ENCODE results near the gene FZD10. TPM values are rescaled to one million over a fixed set of nuclear protein-coding genes. Genes with fewer than 3 reads are reported as not detected.

FZD10 gene
- total RNA-seq, 2 experiments from 2014 or later: not detected

DNA sequence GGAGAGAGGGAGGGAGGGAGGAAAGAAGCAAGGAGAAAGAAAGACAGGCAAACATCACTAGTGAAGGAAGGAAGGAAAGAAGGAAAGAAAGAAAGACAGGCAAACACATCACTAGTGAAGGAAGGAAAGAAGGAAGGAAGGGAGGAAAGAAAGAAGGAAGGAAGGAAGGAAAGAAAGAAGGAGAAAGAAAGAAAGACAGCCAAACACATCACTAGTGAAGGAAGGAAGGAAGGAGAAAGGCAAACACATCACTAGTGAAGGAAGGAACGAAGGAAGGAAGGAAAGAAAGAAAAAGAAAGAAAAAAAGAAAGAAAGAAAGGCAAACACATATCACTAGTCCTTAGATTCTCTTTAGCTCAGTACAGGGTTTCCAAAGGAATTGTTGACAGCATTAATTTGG is 5.3 kb downstream of the FZD10 start:
- H3K27ac ChIP-seq (ENCODE audit: low read depth in 1 of 2, low read length in 2 of 2): no peak overlapping the region
- peaks cover 0 to 15% of the 10 kb centered on the region in 2 experiments for H3K9me3 ChIP-seq (ENCODE audit: control insufficient read depth in 1 of 2, insufficient read depth in 1 of 2, low read length in 2 of 2)
- no peak overlapping the region for H3K27ac Mint-ChIP-seq
- H3K27me3 ChIP-seq (ENCODE audit: control insufficient read depth in 1 of 2, insufficient read depth in 2 of 2, low read length in 2 of 2): peaks cover 29 to 41% of the 10 kb centered on the region in 2 experiments
- H3K4me3 ChIP-seq (ENCODE audit: low read length): no peak overlapping the region
- no peak overlapping the region for H3K4me3 Mint-ChIP-seq
- POLR2A ChIA-PET: no interaction called here
- H3K27me3 Mint-ChIP-seq: peaks cover 77% of the 10 kb centered on the region
- ATAC-seq (ENCODE audit: poor library complexity): no peak
- no peak for DNase-seq
- no peak for TF ChIP-seq CTCF (IDR thresholded peaks at IDR 0.05)
- no peaks in the 10 kb centered on the region for H3K4me1 Mint-ChIP-seq (ENCODE audit: low read depth)
- no peaks in the 10 kb centered on the region for H3K36me3 Mint-ChIP-seq (ENCODE audit: low read depth)
- no peaks in the 10 kb centered on the region for H3K9me3 Mint-ChIP-seq
- H3K36me3 ChIP-seq (ENCODE audit: insufficient read depth, low read length): no peaks in the 10 kb centered on the region
- CTCF ChIA-PET: no interaction called here
- H3K4me1 ChIP-seq (ENCODE audit: insufficient read depth, low read length): no peaks in the 10 kb centered on the region
- intact Hi-C loops (cut with DNase I, micrococcal nuclease): no loop called here

GRCh38 chr12:130169256-130169655 is 7.0 kb downstream of the FZD10 start:
- Histone ChIP-seq H3K4me1 (ENCODE audit: insufficient read depth, low read length) (no peaks in the 10 kb centered on the region), H3K27ac (ENCODE audit: low read depth in 1 of 2, low read length in 2 of 2) (no peak overlapping the region), H3K27me3 (ENCODE audit: control insufficient read depth in 1 of 2, insufficient read depth in 2 of 2, low read length in 2 of 2) (peaks cover 20 to 34% of the 10 kb centered on the region in 2 experiments), H3K4me3 (ENCODE audit: low read length) (no peak overlapping the region), H3K36me3 (ENCODE audit: insufficient read depth, low read length) (no peaks in the 10 kb centered on the region), H3K9me3 (ENCODE audit: control insufficient read depth in 1 of 2, insufficient read depth in 1 of 2, low read length in 2 of 2) (peaks cover 0 to 7% of the 10 kb centered on the region in 2 experiments)
- intact Hi-C loops (cut with DNase I, micrococcal nuclease): no loop called here
- CTCF ChIA-PET: no interaction called here
- ATAC-seq (ENCODE audit: poor library complexity) (no peak), DNase-seq (no peak)
- Mint-ChIP-seq H3K36me3 (ENCODE audit: low read depth) (no peaks in the 10 kb centered on the region), H3K27me3 (peaks cover 75% of the 10 kb centered on the region), H3K9me3 (no peaks in the 10 kb centered on the region), H3K4me1 (ENCODE audit: low read depth) (no peaks in the 10 kb centered on the region), H3K27ac (no peak overlapping the region), H3K4me3 (no peak overlapping the region)
- POLR2A ChIA-PET: no interaction called here
- no peak for TF ChIP-seq CTCF (IDR thresholded peaks at IDR 0.05)

- Mint-ChIP-seq H3K4me1 (ENCODE audit: low read depth) (no peaks in the 10 kb centered on the region), H3K36me3 (ENCODE audit: low read depth) (no peaks in the 10 kb centered on the region), H3K4me3 (no peak overlapping the region), H3K27ac (no peak overlapping the region), H3K27me3 (peaks cover 72% of the 10 kb centered on the region), H3K9me3 (no peaks in the 10 kb centered on the region)
- Histone ChIP-seq H3K36me3 (ENCODE audit: insufficient read depth, low read length) (no peaks in the 10 kb centered on the region), H3K9me3 (ENCODE audit: control insufficient read depth in 1 of 2, insufficient read depth in 1 of 2, low read length in 2 of 2) (peaks cover 0 to 4% of the 10 kb centered on the region in 2 experiments), H3K27ac (ENCODE audit: low read depth in 1 of 2, low read length in 2 of 2) (no peak overlapping the region), H3K27me3 (ENCODE audit: control insufficient read depth in 1 of 2, insufficient read depth in 2 of 2, low read length in 2 of 2) (peaks cover 18 to 29% of the 10 kb centered on the region in 2 experiments), H3K4me3 (ENCODE audit: low read length) (no peak overlapping the region), H3K4me1 (ENCODE audit: insufficient read depth, low read length) (no peaks in the 10 kb centered on the region)
- ATAC-seq (ENCODE audit: poor library complexity) (no peak), DNase-seq (no peak)
- intact Hi-C loops (cut with DNase I, micrococcal nuclease): no loop called here
- CTCF ChIA-PET: no interaction called here
- POLR2A ChIA-PET: no interaction called here
- TF ChIP-seq CTCF (IDR thresholded peaks at IDR 0.05): no peak
Observed at GRCh38 chr12:130169924-130170323, 7.7 kb downstream of the FZD10 start.

Measured in CD4-positive, alpha-beta T cell (primary cell).